Motor neuron (in vitro differentiated cells): ENCODE measurements around the gene GGPS1. TPM values are rescaled to one million over a fixed set of nuclear protein-coding genes. Genes with fewer than 3 reads are reported as not detected.
"Not testable (repeated sequence)": the region's sequence is repeated elsewhere in the genome, so short reads cannot be mapped to it uniquely, and the experiment has no call there.

Experiments used
- ATAC-seq, 8 experiments: fragments of 200-7000 bp; cut with Tn5 transposase; replicated peaks in 6 of 8; 2 replicates each; pipeline ENCODE4 v1.8.0; 2021; ENCODE audit warnings: mild to moderate bottlenecking in 8 of 8, moderate library complexity in 8 of 8
- H3K27ac ChIP-seq, 2 donors: fragments of 250-450 bp; sonication (Bioruptor Pico); 2 replicates each; pipeline ENCODE4 v1.9.0; 2021; ENCODE audit warnings: antibody characterized with exemption in 2 of 2, mild to moderate bottlenecking in 2 of 2, moderate library complexity in 1 of 2
- H3K4me1 ChIP-seq, 2 donors: fragments of 250-450 bp; sonication (Bioruptor Pico); replicated peaks in 1 of 2; 2 replicates each; pipeline ENCODE4 v1.6.1; 2021; ENCODE audit warnings: antibody characterized with exemption in 2 of 2, mild to moderate bottlenecking in 2 of 2, moderate library complexity in 1 of 2
- H3K4me3 ChIP-seq, 5 donors: fragments of 250-450 bp; sonication (Bioruptor Pico); 2 replicates each; pipeline ENCODE4 v1.9.0; 2021; ENCODE audit warnings: antibody characterized with exemption in 5 of 5, mild to moderate bottlenecking in 5 of 5, moderate library complexity in 4 of 5
- WGBS, 10 experiments: fragments of 450-650 bp; shearing (Covaris generic); methylation state at CpG; one replicate each; pipeline ENCODE4 v1.0.0; 2022; 5-methylcytosine and 5-hydroxymethylcytosine counted together
- in situ Hi-C, 9 experiments: fragments of 400-800 bp; cut with MboI; loops; one replicate each; pipeline ENCODE4 v1.15.0; 2021; ENCODE audit warnings: low sequenced_read_pairs in 9 of 9, low pct_unique_long_range_greater_than_20kb in 2 of 9; ENCODE audit not compliant: unreplicated experiment in 9 of 9
- total RNA-seq, 8 experiments: library from RNA; unstranded; fragments of 300-600 nt; gene quantifications; 2 replicates each; pipeline versions ENCODE4 v1.2.3 to v1.2.4, GENCODE V29; 2022

Gene GGPS1
- total RNA-seq, 8 experiments from 2014 or later: 25.9 to 52.5 (median 47.1) TPM

- H3K27ac ChIP-seq: peak overlapping the region in 1 of 2 donors; percentile 37
- 60 to 100% (median 91%) methylated on average over 1 to 5 of the region's 5 CpGs; no CpG with 5 or more reads in 1 of the 10 experiments for WGBS, 10 experiments
- H3K4me3 ChIP-seq: no peak overlapping the region
- peaks cover 3 to 8% of the 10 kb centered on the region in 2 donors for H3K4me1 ChIP-seq
- no peak for ATAC-seq
- in situ Hi-C loops: no loop called here
These were observed 37.9 kb downstream of the GGPS1 start for GRCh38 chr1:235366286-235366685.

- in situ Hi-C loops: no loop called here
- H3K4me1 ChIP-seq: peaks cover 3 to 8% of the 10 kb centered on the region in 2 donors
- peak within 1 kb of the TSS; percentile 61 to 88 (median 75) for H3K4me3 ChIP-seq
- peak; percentile 96 to 100 (median 99) for ATAC-seq
- 0 to 8% (median 2%) methylated on average over 1 to 33 of the region's 38 CpGs for WGBS, 10 experiments
- H3K27ac ChIP-seq: peak within 1 kb of the TSS; percentile 47 to 85
These were observed 38.9 kb downstream of the GGPS1 start, which contains the start of gene TBCE for GRCh38 chr1:235367000-235367908. TSS of gene TBCE (plus strand) at chr1:235367427. CDS start at chr1:235380050, 12,623 bp downstream.

GRCh38 chr1:235368428-235368827, 40.1 kb downstream of the GGPS1 start:
- no peak overlapping the region for H3K27ac ChIP-seq
- no peak for ATAC-seq
- WGBS, 10 experiments: 29 to 100% (median 73%) methylated on average over 1 to 5 of the region's 5 CpGs
- peak overlapping the region in 3 of 5 donors; percentile 61 to 88 (median 70) for H3K4me3 ChIP-seq
- peaks cover 3 to 8% of the 10 kb centered on the region in 2 donors for H3K4me1 ChIP-seq
- in situ Hi-C loops: no loop called here

- ATAC-seq: no peak
- peaks cover 3 to 8% of the 10 kb centered on the region in 2 donors for H3K4me1 ChIP-seq
- in situ Hi-C loops: no loop called here
- no peak overlapping the region for H3K4me3 ChIP-seq
- WGBS, 10 experiments: 88 to 100% (median 98%) methylated on average over 1 to 5 of the region's 5 CpGs; no CpG with 5 or more reads in 1 of the 10 experiments
- no peak overlapping the region for H3K27ac ChIP-seq
These were observed 41.4 kb downstream of the GGPS1 start for GRCh38 chr1:235369802-235370201.

GRCh38 chr1:235375919-235376605, 47.7 kb downstream of the GGPS1 start:
- ATAC-seq: no peak
- 80 to 100% (median 100%) methylated on average over 1 to 6 of the region's 6 CpGs; no CpG with 5 or more reads in 4 of the 10 experiments for WGBS, 10 experiments
- Histone ChIP-seq H3K4me1 (no peaks in the 10 kb centered on the region), H3K27ac (no peak overlapping the region), H3K4me3 (no peak overlapping the region)
- in situ Hi-C loops: no loop called here

DNA sequence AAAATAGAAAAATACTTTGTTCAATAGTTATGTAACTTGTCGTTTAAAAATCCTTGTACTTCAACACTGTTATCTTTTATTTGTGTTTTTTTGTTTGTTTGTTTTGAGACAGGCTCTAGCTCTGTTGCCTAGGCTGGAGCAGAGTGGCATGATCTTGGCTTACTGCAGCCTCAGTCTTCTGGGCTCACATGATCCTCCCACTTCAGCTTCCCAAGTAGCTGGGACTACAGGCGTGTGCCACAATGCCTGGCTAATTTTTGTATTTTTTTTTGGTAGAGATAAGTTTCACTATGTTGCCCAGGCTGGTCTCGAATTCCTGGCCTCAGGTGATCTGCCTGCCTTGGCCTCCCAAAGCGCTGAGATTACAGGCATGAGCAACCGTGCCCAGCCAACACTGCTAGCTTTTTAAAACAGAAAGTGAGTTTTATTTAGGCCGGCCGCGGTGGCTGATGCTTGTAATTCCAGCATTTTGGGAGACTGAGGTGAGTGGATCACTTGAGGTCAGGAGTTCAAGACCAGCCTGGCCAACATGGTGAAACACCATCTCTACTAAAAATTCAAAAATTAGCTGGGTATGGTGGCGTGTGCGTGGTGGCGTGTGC, 49.9 kb downstream of the GGPS1 start:
- 83 to 100% (median 95%) methylated on average over 1 to 11 of the region's 11 CpGs for WGBS, 10 experiments
- in situ Hi-C loops, H3K4me3 ChIP-seq, H3K4me1 ChIP-seq, ATAC-seq, H3K27ac ChIP-seq: not testable (repeated sequence)

DNA sequence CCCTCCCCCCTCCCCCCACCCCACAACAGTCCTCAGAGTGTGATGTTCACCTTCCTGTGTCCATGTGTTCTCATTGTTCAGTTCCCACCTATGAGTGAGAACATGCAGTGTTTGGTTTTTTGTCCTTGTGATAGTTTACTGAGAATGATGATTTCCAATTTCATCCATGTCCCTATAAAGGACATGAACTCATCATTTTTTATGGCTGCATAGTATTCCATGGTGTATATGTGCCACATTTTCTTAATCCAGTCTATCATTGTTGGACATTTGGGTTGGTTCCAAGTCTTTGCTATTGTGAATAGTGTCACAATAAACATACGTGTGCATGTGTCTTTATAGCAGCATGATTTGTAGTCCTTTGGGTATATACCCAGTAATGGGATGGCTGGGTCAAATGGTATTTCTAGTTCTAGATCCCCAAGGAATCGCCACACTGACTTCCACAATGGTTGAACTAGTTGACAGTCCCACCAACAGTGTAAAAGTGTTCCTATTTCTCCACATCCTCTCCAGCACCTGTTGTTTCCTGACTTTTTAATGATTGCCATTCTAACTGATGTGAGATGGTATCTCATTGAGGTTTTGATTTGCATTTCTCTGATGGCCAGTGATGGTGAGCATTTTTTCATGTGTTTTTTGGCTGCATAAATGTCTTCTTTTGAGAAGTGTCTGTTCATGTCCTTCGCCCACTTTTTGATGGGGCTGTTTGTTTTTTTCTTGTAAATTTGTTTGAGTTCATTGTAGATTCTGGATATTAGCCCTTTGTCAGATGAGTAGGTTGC, 53.8 kb downstream of the GGPS1 start:
- ATAC-seq, H3K27ac ChIP-seq, in situ Hi-C loops, H3K4me3 ChIP-seq, H3K4me1 ChIP-seq: not testable (repeated sequence)
- WGBS, 10 experiments: no CpG with 5 or more reads among the region's 3 CpGs

GRCh38 chr1:235385633-235386032, 57.3 kb downstream of the GGPS1 start:
- in situ Hi-C loops, H3K27ac ChIP-seq, H3K4me1 ChIP-seq, ATAC-seq, H3K4me3 ChIP-seq: not testable (repeated sequence)
- 100% methylated on average over 1 of the region's 1 CpG; no CpG with 5 or more reads in 8 of the 10 experiments for WGBS, 10 experiments

GRCh38 chr1:235391874-235392273, 63.5 kb downstream of the GGPS1 start:
- WGBS, 10 experiments: 78 to 100% (median 98%) methylated on average over 1 to 4 of the region's 4 CpGs
- in situ Hi-C loops: no loop called here
- ATAC-seq: no peak
- H3K4me3 ChIP-seq: no peak overlapping the region
- no peaks in the 10 kb centered on the region for H3K4me1 ChIP-seq
- H3K27ac ChIP-seq: no peak overlapping the region

Other genes with a start within 250 kb of the GGPS1 start
- gene TOMM20, start 199.7 kb upstream of the GGPS1 start, total RNA-seq: 100 to 1,000 TPM; 110 to 371 (median 210) TPM
- gene RBM34, start 167.3 kb upstream of the GGPS1 start, total RNA-seq: 100 to 1,000 TPM; 111 to 157 (median 137) TPM
- gene ARID4B, start 391 bp upstream of the GGPS1 start, total RNA-seq: 10 to 100 TPM; 25.5 to 71.7 (median 53.6) TPM
- 10 to 100 TPM; 22.8 to 54.1 (median 33.8) TPM for gene TBCE, start 38.9 kb downstream of the GGPS1 start, total RNA-seq
- 10 to 100 TPM in 6 of 8 experiments, 1 to 10 TPM in 2; 8.2 to 45.1 (median 18.5) TPM for gene B3GALNT2, start 175.9 kb downstream of the GGPS1 start, total RNA-seq